ENCODE measurements around the gene C6orf132.

The C6orf132 gene

DNA sequence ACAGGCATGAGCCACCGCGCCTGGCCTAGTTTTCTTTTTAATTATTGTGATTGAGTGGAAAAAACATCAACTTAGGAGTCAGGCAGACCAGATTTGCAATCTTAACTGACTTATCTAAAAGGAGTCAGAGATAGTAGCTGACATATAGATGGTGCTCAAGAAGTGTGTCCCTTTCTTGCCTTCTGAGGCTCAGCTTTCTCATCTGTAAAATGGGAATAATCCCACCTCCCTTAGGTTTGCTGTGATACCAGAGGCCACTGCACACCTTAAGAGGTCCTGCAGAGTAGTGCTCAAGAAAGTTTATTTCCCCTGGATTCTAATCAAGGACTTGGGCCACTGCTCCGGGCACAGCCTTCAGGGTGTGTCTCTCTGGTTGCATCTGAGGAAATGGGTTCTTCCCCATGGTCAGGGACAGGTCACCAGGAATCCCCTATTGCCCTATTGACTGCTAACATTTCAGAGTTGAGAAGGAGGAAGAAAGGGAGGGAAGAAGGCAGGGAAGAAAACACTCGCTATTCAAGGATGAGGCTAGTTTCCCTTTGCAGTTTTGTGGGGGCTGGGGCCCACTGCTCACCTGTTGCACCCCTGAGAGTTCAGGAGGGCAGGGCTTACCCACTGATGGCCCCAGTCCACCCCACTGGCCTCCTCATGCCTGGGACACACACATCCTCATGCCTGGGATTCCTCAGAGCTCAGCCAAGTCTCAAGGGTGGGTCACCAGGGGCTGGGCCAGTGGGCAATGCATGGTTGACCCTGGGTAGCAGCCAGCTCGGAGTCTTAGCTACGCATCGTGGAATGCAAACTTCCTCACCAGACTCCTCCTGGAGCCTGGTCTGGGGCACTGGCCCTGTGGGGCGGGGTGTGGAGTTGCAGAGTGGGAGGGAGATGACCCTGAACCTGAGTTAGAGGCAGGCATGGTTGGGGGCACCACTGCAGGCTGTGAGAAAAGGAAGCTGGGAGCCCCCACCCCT, 21.2 kb downstream of the C6orf132 start:
- H3K9me3 ChIP-seq (ENCODE audit: insufficient read depth, low read depth, low read length) = no peaks in the 10 kb centered on the region
- H2AFZ ChIP-seq (ENCODE audit: low read length) = no peak overlapping the region
- H3K27me3 ChIP-seq (ENCODE audit: insufficient read depth, low read length, poor library complexity, severe bottlenecking) = no peaks in the 10 kb centered on the region
- no peaks in the 10 kb centered on the region for H4K20me1 ChIP-seq (ENCODE audit: insufficient read depth, low read length, poor library complexity, severe bottlenecking)
- no peak for TF ChIP-seq EZH2phosphoT487 (IDR thresholded peaks at IDR 0.05; ENCODE audit: borderline replicate concordance)
- TF ChIP-seq, protein P1, sequence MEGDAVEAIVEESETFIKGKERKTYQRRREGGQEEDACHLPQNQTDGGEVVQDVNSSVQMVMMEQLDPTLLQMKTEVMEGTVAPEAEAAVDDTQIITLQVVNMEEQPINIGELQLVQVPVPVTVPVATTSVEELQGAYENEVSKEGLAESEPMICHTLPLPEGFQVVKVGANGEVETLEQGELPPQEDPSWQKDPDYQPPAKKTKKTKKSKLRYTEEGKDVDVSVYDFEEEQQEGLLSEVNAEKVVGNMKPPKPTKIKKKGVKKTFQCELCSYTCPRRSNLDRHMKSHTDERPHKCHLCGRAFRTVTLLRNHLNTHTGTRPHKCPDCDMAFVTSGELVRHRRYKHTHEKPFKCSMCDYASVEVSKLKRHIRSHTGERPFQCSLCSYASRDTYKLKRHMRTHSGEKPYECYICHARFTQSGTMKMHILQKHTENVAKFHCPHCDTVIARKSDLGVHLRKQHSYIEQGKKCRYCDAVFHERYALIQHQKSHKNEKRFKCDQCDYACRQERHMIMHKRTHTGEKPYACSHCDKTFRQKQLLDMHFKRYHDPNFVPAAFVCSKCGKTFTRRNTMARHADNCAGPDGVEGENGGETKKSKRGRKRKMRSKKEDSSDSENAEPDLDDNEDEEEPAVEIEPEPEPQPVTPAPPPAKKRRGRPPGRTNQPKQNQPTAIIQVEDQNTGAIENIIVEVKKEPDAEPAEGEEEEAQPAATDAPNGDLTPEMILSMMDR (conservative IDR thresholded peaks at IDR 0.05; ENCODE audit: low read length) = no peak
- no peak overlapping the region for H3K4me3 ChIP-seq (ENCODE audit: low read length, poor library complexity, severe bottlenecking)
- no peak overlapping the region for H3K4me2 ChIP-seq (ENCODE audit: low read depth, low read length, poor library complexity, severe bottlenecking)
- no peaks in the 10 kb centered on the region for H3K36me3 ChIP-seq (ENCODE audit: insufficient read depth, low read length)
- no peaks in the 10 kb centered on the region for H3F3A ChIP-seq (ENCODE audit: low read depth)
- no peaks in the 10 kb centered on the region for H3K9me2 ChIP-seq (replicated peaks; ENCODE audit: low read depth, low read length)
- no peaks in the 10 kb centered on the region for H3K4me1 ChIP-seq (ENCODE audit: insufficient read depth, low read length, poor library complexity, severe bottlenecking)
- H3K79me2 ChIP-seq (ENCODE audit: insufficient read depth, low read length) = no peaks in the 10 kb centered on the region
- no peak overlapping the region for H3K9ac ChIP-seq (ENCODE audit: low read depth, low read length, poor library complexity, severe bottlenecking)

DNA sequence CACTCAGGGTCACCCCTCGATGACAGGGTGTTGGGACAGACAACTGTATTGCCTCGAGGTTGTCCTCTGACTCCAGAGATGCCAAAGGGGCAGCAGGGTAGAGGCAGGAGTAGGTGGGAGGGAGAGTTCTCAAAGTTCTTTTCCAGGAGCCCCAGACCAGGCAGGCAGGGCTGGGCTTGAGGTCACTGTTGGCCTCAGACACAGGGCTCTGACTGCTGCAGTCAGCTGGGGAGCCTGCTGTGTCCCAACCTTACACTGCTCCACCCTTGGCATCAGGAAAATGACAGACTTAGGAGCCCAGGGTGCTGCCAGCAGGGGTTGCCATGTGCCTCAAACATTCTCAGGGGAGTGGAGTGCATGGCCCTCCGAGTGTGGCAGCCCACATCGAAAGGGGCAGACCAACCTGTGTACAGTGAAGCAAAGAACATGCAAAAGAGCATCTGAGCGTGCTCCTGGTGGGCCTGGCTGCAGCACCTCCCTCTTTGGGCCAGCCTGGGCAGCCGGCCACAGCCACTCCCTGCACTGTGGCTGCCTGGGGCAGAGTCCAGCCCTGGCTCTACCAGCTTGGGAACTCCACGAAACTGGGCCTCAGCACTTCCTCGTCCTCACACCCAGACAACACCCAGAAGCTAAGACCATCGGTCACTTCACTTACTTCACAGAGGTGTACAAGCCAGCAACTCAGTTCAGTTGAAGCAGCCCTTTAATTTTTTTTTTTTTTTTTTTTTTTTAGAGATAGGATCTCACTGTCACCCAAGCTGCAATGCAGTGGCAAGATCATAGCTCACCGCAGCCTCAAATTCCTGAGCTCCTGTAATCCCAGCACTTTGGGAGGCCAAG, 24.0 kb downstream of the C6orf132 start:
- no peaks in the 10 kb centered on the region for H3K27me3 ChIP-seq (ENCODE audit: insufficient read depth, low read length, poor library complexity, severe bottlenecking)
- H3K9me2 ChIP-seq (replicated peaks; ENCODE audit: low read depth, low read length) = no peaks in the 10 kb centered on the region
- no peaks in the 10 kb centered on the region for H4K20me1 ChIP-seq (ENCODE audit: insufficient read depth, low read length, poor library complexity, severe bottlenecking)
- no peaks in the 10 kb centered on the region for H3K79me2 ChIP-seq (ENCODE audit: insufficient read depth, low read length)
- TF ChIP-seq EZH2phosphoT487 (IDR thresholded peaks at IDR 0.05; ENCODE audit: borderline replicate concordance) = no peak
- TF ChIP-seq, protein P1 (conservative IDR thresholded peaks at IDR 0.05; ENCODE audit: low read length) = no peak
- H3K36me3 ChIP-seq (ENCODE audit: insufficient read depth, low read length) = no peaks in the 10 kb centered on the region
- no peak overlapping the region for H3K4me3 ChIP-seq (ENCODE audit: low read length, poor library complexity, severe bottlenecking)
- H3K4me2 ChIP-seq (ENCODE audit: low read depth, low read length, poor library complexity, severe bottlenecking) = no peak overlapping the region
- H3K9ac ChIP-seq (ENCODE audit: low read depth, low read length, poor library complexity, severe bottlenecking) = no peak overlapping the region
- H3K9me3 ChIP-seq (ENCODE audit: insufficient read depth, low read depth, low read length) = no peaks in the 10 kb centered on the region
- H2AFZ ChIP-seq (ENCODE audit: low read length) = no peak overlapping the region
- H3K4me1 ChIP-seq (ENCODE audit: insufficient read depth, low read length, poor library complexity, severe bottlenecking) = no peaks in the 10 kb centered on the region
- H3F3A ChIP-seq (ENCODE audit: low read depth) = no peaks in the 10 kb centered on the region

DNA sequence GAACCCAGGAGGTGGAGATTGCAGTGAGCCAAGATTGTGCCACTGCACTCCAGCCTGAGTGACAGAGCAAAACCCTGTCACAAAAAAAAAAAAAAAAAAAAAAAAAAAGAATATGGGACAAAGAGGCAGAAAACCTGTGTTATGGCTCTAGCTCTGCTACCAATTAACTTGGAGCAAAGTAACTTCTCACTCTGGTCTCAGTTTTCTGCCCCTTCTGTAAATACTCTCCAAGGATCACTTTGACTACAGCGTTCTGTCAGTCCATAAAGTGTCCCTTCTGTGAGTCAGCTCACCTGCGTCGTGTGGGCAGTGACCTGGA, 24.6 kb downstream of the C6orf132 start:
- TF ChIP-seq EZH2phosphoT487 (IDR thresholded peaks at IDR 0.05; ENCODE audit: borderline replicate concordance) = no peak
- TF ChIP-seq, protein P1 (conservative IDR thresholded peaks at IDR 0.05; ENCODE audit: low read length) = no peak
- H4K20me1 ChIP-seq (ENCODE audit: insufficient read depth, low read length, poor library complexity, severe bottlenecking) = no peaks in the 10 kb centered on the region
- no peak overlapping the region for H3K4me2 ChIP-seq (ENCODE audit: low read depth, low read length, poor library complexity, severe bottlenecking)
- H3K9me2 ChIP-seq (replicated peaks; ENCODE audit: low read depth, low read length) = no peaks in the 10 kb centered on the region
- H3K4me1 ChIP-seq (ENCODE audit: insufficient read depth, low read length, poor library complexity, severe bottlenecking) = no peaks in the 10 kb centered on the region
- no peak overlapping the region for H2AFZ ChIP-seq (ENCODE audit: low read length)
- no peak overlapping the region for H3K4me3 ChIP-seq (ENCODE audit: low read length, poor library complexity, severe bottlenecking)
- no peaks in the 10 kb centered on the region for H3K9me3 ChIP-seq (ENCODE audit: insufficient read depth, low read depth, low read length)
- H3F3A ChIP-seq (ENCODE audit: low read depth) = no peaks in the 10 kb centered on the region
- H3K27me3 ChIP-seq (ENCODE audit: insufficient read depth, low read length, poor library complexity, severe bottlenecking) = no peaks in the 10 kb centered on the region
- H3K36me3 ChIP-seq (ENCODE audit: insufficient read depth, low read length) = no peaks in the 10 kb centered on the region
- H3K9ac ChIP-seq (ENCODE audit: low read depth, low read length, poor library complexity, severe bottlenecking) = no peak overlapping the region
- H3K79me2 ChIP-seq (ENCODE audit: insufficient read depth, low read length) = no peaks in the 10 kb centered on the region

All from Loucy (cell line).